Amniotic epithelial cell (primary cell): ENCODE measurements around the gene FKBP1A.

Experiments used
- DNase-seq: peaks from one replicate; pipeline ENCODE4 v3.0.0-alpha.2; 2010; ENCODE audit warnings: low read depth

FKBP1A gene

DNA sequence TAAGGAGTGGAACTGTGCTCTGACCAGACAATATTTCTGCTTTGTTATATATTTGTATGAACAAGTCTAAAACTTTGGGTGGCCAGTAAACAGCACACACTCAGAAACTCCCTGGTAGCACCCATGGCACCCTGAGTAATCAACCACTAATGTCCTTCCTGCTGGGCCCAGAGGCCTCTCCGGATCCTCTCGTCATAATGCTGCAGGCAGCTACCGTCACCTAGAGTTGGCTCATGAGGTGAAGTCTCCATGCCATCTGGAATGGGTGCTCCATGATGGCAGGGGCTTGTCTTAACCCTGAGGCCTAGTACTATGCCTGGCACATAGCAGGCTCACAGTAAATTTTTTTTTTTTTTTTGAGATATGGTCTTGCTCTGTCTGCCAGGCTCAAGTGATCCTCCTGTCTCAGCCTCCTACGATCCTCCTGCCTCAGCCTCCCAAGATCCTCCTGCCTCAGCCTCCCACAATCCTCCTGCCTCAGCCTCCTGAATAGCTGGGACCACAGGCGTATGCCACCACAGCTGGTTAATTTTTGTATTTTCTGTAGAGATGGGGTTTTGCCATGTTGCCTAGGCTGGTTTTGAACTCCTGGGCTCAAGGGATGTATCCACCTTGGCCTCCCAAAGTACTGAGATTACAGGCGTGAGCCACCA, 60.9 kb downstream of the FKBP1A start:
- no peak for DNase-seq

DNA sequence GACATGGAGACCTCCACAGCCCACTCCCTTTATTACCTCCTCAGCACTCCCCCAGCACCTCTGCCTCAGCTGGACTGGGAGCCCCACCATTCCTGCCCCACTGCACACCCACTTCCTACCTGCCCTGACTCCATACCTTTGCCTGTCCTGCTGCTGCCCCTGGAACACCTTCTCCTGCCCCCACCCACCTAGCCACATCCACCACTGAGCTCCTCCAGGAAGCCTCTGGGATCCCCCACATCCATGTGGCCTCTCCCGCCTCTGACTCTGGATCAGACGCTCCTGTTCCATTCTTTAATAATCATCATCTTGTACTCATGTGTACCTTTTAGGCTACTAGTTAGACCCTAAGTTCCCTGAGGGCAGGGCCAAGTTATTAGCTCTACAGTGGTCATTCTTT, 61.8 kb downstream of the FKBP1A start:
- no peak for DNase-seq

DNA sequence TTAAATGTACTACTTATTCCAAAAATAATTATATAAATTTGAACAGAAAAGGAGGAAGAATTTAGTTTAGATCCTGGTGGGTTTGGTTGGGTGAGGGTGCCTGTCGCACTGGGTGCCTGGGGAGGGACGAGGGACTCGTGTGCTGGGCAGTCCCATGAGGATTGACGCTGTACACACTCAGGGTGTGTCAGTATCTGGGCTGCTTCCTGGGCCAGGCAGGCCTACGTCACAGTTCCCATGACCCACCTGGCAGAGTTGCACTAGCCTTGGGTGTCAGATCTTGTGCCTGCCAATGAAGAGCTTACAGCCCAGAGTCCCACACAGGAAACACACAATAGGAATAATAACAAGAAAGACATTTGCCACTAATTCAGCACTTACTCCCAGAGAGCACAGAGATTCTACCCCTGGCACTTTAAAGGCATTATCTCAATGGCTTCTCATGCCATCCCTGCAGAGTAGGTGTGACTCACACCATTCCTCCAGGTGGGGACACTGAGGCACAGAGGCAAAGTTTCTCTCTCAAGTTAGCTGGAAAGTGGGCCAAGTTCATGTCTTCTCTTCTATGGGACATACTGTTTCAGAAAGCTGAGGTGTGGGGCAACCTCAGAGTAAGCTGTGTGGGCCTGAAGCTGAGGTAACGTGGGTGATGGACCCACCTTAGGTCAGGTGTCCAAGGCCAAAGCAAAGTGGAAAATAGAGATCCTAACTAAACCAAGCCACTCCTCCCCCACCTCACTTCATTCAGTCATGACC, 62.6 kb downstream of the FKBP1A start:
- DNase-seq, result no peak

DNA sequence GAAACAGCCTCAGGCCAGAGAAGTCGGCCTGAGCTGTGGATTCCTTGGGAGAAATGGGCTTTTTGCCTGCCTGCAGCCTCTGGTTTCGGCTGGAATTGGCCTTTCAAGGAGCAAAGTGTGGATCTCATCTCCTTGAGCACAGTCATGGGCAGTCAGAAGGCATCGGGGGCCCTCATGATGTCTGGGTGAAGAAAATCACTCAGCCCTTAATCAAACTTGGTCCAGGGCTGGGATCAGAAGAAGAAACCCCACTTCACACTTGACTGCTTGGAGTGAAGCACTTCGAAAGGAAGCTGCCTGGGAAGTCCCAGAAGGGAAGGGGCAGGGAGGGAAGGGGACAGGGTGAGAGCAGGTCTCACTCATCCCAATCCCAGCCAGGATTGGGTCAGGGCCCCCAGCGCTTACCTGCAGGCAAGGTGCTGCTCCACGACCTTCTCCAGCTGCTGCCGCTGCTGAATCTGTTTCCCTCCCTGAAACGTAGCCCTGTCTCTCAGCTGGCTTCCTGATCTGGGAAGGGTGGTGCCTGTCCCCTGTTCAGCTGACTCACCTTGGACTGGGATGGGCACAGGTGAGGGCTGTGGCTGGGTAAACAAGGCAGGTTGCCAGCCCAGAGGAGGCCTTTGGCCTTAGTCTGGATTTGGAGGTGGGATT, 64.0 kb downstream of the FKBP1A start, which contains the start of gene SDCBP2:
Gene SDCBP2, minus strand, starts transcription at position 460 of the 651 bp plus-strand sequence. CDS start 8,723 bp downstream, outside the sequence.
- no peak for DNase-seq

DNA sequence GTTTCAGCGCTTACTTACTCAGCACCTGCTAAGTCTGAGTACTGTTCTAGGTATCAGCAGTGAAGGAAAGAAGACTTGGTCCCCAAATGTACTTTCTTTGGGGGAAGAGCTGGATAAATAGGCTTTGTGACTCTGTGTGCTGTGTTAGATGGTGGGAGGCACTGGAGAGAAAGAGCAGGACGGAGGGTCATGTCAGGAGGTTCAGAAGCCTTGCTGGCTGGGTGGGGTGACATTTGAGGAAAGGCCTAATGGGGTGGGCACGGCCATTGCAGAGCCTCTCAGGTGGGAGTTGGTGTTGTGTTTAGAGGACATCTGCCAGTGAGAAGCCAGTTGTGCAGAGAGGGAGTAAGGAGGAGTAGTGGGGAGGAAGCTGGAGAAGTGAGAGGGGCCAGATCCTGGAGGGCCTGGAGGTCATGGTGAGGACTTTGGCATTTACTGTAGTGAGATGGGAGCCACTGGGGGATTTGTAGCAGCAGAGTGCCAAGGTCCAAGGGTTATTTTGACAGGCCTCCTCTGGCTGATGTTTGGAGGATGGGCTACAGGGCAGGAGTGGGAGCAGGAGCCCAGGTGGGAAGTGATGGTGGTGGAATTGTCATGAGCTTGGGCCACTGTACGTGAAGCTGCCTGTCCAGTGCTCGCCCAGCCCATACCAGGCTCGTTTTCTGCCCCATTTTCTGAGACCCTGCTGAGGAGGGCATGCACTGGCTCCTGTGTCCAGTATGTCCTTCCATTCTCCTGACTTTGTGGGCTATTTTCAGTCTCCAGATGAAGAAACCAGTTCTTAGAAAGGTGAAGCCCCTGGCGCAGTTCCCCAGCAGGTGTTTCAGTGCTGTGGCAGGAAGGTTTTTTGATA, 64.8 kb downstream of the FKBP1A start:
- DNase-seq, result no peak

DNA sequence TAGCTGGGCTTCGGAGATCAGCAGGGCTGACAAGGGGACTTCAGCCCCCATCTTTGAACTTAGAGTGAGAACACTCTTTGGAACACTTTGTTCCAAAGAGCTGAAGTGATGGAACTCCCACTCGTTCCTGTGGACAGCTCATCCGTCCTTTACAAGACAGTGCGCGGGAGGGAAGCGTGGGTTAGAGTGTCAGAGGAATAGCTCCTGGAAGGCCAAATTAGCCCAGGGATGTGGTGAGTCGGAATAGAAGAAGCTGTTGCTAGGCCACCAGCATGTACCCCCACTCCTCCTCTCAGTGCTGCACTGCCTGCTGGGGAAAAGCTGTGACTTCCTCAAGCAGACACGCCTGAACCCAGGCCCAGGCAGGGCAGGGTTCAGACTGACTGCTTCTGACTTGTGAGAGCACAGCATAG, 65.6 kb downstream of the FKBP1A start:
- DNase-seq, result peak; percentile 99

DNA sequence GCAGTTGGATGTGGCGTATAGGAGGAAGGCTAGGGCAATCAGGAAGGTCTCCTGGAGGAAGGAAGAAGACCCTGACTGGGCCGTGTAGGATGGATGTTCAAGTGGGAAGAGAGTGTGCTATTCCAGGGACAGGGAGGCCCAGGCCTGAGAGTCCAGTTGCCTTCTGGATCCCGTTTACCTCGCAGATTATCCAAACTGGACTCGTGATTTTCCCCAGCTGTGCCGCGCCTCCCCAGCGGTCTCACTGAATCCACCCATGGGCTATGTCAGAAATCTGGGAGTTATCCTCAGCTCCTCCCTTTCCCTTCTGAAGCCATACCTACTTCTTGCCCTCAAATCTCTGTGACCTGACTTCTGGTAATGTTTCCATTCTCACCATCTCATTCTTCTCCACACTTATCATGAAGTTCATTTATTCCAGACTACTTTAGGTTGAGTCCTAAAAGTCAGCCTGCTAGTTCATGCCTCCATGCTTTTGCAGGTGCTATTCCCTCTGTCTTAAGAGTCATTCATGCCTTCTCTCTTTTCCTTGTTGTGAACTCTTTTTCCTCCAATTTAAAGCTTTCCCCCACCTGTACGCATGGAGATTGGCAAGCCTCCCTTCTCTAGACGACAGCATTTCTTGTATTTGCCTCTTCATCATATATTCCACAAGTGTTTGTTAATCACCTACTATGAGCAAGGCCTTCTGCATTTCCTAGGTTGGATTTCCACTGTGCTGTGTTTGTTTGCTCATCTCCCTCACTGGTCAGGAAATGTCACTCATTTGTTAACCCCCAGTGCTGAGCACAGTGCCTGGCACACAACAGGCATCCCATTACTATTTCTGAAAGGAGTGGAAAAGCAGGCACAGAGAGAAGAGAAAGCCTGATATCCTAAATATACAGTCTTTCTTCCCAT, 66.6 kb downstream of the FKBP1A start:
- peak; percentile 70 for DNase-seq

DNA sequence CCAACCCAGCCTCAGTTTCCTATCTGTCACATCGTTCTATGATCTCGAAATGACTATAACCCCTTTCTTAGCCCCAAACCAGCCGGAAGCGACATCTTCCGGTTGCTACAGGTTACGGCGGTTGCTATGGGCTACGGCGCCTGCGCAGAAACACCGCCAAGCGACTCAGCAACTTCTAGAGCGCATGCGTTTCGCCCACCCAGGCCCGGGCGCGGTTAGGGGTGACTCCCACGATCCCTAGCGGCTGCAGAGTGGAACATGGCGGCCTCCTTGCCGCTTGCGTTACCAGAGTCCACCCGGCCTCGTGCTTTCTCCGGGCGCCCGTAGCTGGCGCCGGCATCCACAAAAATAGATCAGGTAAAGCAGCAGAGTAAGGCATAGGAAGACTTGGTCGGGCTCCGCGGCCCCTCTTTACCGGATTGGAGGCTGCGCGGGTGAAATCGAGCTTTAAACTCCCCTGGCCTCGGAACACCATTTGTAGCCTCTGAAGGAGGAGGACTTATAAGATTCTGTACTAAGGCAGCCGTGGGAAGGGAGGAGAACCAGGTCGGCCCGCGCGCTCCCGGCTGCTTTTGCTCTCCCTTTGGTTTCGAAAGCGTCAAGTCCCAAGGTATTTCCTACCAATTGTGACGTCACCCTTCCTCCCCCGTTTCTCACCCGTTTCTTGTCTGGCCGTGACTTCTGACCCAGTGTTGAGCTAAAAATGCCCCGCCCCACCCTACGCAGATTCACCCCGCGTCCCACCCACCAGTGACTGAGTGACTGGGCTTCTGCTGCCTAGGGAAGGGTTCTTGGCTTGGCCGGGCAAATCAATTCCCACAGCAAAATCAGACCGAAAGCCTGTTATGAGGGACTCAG, 67.5 kb downstream of the FKBP1A start:
- DNase-seq, result peak; percentile 97

DNA sequence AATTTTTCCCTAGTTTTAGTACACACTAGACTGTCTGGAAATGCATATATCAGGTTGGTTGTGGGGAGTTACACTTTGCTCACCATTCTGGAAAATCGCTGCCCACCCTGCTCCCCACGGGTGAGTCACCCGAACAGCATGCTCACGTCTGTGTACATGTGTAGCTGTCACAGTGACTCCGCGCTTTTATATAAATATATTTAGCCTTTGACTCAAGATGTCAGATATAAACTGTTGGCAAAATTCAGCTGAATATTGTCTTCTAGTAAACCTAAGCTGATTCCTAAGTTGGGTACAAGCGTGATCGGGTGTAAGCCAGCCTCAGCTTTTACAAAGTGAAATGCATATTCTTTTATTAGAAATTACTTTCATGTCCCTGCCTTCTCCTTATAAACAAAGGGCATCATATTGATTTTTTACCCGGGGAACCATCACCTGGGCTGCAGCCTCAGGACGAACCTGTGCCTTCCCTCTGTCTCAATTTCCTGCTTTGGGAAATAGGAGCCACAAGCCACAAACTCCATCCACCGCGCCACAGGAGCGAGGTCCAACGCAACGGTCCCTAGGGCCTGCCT, 68.2 kb downstream of the FKBP1A start:
- DNase-seq, result peak; percentile 80

DNA sequence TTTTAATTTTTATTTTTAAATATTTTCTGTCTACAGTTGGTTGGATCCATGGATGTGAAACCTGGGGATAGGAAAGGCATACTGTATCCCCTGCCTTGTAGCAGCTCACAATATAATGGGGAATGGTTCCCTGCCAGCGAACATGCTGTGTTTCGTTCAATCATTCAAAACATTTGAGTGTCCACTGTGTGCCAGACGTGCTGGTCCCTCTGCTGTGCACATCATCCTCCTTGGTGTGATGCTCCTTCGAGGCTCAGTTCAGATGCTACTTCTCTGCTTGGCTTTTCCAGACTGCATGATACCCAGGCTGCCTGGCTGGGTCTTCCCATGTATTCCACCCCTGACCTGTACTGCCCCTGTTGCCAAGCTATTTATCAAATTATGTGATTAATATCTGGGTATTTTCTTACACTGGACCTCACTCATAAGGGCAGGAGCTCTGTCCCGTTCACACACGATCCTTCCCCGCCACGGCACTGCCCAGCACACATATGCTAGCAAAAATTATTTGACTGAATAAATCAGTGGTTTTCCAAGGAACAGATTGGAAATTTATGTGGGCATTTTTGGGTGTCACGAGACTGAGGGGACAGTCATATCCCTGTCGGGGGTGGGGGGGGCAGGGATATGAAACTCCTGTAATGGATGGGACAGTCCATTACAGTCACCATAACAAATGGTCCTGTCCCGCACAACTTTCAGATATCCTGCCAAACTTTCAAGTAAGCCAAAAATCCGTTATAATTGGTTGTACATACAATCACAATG, 68.8 kb downstream of the FKBP1A start:
- no peak for DNase-seq

DNA sequence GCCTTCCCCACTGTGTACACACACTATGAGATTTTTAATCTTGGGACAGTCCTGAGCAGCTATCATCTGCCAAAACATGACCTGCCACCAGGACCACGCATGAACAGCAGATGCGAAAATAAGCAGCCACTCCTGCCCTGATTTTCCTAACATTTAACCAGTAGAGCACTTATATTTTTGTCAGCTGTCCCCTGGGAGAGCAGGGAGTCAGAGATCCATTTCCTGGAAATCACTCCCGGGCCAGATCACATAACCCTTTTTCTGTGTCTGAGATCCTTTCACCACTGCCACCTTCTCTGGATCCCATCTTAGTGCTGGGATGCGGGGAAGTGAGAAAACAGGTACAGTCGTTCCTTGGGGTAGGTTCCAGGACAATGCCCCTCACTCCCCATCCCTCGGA, 69.6 kb downstream of the FKBP1A start:
- no peak for DNase-seq

DNA sequence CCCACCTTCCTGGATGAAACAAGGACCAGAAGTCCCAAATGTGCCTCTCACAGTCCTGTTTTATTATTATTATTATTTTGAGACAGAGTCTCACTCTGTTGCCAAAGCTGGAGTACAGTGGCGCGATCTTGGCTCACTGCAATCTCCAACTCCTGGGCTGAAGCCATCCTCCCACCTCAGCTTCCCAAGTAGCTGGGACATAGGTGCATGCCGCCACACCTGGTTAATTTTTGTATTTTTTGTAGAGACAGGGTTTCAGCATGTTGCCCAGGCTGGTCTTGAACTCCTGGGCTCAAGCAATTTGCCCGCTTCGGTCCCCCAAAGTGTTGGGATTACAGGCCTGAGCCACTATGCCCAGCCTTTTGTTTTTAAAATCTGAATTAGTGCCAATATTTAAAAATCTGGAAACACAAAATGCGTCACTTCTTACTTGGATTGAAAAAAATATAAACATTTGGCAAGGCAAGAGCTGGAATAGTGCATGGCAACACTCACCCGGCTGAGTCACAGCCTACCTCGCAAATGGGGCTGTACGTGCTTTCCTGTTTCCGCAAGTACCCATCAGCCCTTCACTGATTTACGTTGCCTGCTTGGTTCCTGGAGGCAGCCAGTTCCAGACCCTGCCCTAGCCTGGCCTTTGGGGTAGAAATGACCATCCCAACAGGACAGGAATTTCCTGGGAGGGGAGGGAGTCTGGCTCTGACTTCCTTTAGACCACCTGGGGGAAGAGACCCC, 70.2 kb downstream of the FKBP1A start:
- DNase-seq, result peak; percentile 99

DNA sequence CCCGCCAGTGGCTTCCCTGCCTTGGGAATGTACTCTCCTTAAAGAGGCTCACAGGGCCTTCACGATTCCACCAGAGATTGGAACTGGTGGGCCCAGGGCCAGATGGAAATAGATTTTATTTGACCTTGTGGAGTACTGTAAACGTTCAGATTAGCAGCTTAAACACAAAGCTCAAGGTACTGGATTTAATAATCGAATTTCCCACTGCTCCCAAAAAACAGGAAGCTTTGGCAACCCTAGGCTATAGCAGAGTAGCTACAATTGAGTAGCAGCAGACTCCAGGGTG, 71.3 kb downstream of the FKBP1A start:
- DNase-seq, result no peak

DNA sequence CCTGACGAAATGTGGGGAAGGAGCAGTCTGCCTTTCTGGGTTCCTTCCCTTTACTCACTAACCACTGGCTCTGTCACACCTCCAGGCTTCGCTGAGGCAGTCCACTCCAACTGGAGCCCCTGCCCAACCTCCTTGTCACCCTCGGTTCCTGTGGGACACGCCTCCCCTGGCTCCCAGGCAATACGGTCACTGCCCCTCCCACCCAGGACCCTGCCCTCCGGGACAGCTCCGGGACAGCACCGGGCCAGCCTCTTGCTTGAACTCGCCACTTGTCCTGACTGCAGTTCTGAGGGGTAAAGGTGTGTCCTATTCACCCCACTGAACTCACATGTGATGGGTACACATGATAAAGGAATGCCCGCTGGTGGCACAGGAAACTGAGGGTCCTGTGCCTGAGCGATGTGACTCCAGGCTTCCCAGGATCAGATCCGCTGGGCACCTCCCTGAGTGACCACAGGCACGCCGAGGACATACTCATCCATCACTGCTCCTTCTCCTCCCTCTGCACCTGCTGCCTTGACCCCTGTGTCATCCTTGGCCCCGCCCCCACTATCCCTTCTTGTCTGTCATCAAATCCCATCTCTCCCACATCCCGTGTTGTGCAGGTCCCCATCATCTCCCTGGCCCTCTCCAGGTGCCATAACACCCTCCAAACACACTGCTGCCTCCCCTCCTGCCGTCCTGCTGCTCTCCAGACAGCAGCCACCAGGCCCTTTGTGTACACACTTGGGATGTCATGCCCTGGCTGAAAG, 71.8 kb downstream of the FKBP1A start:
- DNase-seq, result no peak

DNA sequence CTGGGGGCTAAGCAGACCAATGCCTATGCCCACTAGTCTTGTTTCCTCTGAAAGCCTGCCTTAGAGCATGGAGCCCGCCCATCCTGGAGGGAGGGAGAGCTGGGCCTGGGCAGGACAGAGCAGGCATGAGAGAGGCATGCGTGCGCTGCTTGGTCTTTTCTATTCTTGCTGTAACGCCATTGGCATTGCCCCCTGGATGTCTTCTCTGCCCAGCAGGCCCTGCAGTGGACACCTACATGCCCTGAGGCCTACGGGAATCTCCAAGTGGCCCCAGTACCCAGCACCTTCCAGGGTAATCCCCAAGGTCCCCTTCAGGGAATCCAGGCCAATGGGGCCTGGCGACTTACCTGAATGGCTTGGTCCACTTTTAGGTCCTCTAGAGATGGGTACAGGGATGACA, 72.8 kb downstream of the FKBP1A start:
- no peak for DNase-seq

DNA sequence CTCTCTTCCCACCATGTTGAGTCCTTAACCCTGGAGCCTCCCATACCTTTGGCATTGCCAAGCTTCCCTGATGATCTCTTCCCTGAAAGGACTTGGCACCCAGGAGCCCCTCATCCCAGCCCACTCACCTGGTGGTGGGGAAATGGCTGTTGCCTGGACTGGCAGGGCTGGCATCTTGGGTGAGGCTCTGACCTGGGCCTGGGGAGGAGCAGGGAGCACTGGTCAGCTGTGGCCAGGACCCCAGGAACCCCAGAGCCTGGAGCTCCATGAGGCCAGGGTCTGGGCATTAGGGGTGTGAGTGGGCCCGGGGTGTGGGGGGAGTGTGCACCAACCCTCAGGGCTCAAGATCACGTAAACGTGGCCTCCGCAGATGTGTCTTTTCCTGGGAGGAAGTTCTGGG, 73.4 kb downstream of the FKBP1A start:
- no peak for DNase-seq

DNA sequence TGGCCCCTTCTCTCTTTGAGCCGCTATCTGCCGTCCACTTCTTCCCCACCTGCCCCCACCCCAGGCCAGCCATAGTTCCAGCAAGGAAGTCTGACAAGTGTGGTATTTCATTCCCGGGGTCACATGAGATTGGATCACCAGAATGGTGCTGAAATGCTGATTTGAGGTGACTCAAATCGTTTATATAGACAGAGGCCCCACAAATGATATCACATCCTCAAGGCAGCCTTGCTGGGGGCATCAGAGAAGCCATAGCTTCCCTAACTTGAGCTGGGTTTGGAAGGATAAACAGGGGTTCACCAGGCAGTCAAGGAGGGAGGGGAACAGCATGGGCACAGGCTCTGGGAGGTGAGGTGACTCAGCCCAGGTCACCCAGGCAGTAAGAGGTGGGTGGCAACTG, 73.8 kb downstream of the FKBP1A start:
- DNase-seq, result no peak
